ENCODE results near the gene RTL10.

RTL10 gene

GRCh38 chr22:19854778-19855503 lies at the start of gene RTL10, which contains the start of gene GNB1L:
RTL10 (minus strand) TSS chr22:19854874; CDS start chr22:19852261, 2,613 bp downstream.
GNB1L (minus strand) TSS chr22:19854874; CDS start chr22:19821355, 33,519 bp downstream.
- DNase-seq, result peak; percentile 90

GRCh38 chr22:19904174-19904856 lies 49.6 kb upstream of the RTL10 start:
- DNase-seq, result no peak

GRCh38 chr22:19903513-19903912 lies 48.8 kb upstream of the RTL10 start:
- DNase-seq, result no peak

GRCh38 chr22:19903031-19903430 lies 48.4 kb upstream of the RTL10 start:
- no peak for DNase-seq

GRCh38 chr22:19902245-19902715 lies 47.6 kb upstream of the RTL10 start:
- no peak for DNase-seq

GRCh38 chr22:19901577-19902244 lies 47.0 kb upstream of the RTL10 start:
- no peak for DNase-seq

- no peak for DNase-seq
Measured at GRCh38 chr22:19900707-19901436, 46.2 kb upstream of the RTL10 start.

- DNase-seq, result no peak
Measured at GRCh38 chr22:19898831-19899567, 44.3 kb upstream of the RTL10 start.

- no peak for DNase-seq
Measured at GRCh38 chr22:19898145-19898544, 43.5 kb upstream of the RTL10 start.

- DNase-seq, result no peak
Measured at GRCh38 chr22:19897726-19898125, 43.1 kb upstream of the RTL10 start.

- DNase-seq, result no peak
Measured at GRCh38 chr22:19896665-19897355, 42.1 kb upstream of the RTL10 start.

- no peak for DNase-seq
Measured at GRCh38 chr22:19895160-19895849, 40.6 kb upstream of the RTL10 start.

GRCh38 chr22:19893363-19893762 lies 38.7 kb upstream of the RTL10 start:
- DNase-seq, result no peak

- DNase-seq, result no peak
Measured at GRCh38 chr22:19892925-19893324, 38.3 kb upstream of the RTL10 start.

- DNase-seq, result no peak
Measured at GRCh38 chr22:19892257-19892879, 37.7 kb upstream of the RTL10 start.

- DNase-seq, result no peak
Measured at GRCh38 chr22:19891317-19892256, 36.9 kb upstream of the RTL10 start.

GRCh38 chr22:19890502-19891316 lies 36.0 kb upstream of the RTL10 start:
- DNase-seq, result no peak

- DNase-seq, result no peak
Measured at GRCh38 chr22:19889951-19890350, 35.3 kb upstream of the RTL10 start.
